Measurements from ENCODE around the gene APOOL. TPM values are rescaled to one million over a fixed set of nuclear protein-coding genes. Genes with fewer than 3 reads are reported as not detected.

APOOL gene
- total and polyA plus RNA-seq, 10 donors = 1.5 to 14.4 (median 8.8) TPM

DNA sequence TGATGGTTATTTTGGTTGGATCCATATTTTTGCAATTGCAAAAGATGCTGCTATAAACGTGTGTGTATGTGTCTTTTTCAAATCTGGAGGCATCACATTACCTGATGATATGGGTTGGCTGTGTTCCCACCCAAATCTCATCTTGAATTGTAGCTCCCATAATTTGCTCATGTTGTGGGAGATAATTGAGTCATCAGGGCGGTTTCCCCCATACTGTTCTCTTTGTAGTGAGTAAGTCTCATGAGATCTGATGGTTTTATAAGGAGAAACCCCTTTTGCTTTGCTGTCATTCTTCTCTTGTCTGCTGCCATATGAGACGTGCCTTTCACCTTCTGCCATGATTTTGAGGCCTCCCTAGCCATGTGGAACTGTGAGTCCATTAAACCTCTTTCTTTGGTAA, 33.4 kb downstream of the APOOL start:
- no peak for DNase-seq
- Histone ChIP-seq H3K27me3 (replicated peaks in 1 of 7) (no peaks in the 10 kb centered on the region), H3K4me3 (no peak overlapping the region), H3K9me3 (peaks cover 0 to 29% (median 10%) of the 10 kb centered on the region in 8 donors), H3K27ac (no peak overlapping the region), H3K4me1 (no peaks in the 10 kb centered on the region), H3K36me3 (no peaks in the 10 kb centered on the region)
- TF ChIP-seq POLR2AphosphoS5 (IDR thresholded peaks at IDR 0.05) (no peak), POLR2A (IDR thresholded peaks at IDR 0.05) (no peak)
- TF ChIP-seq, protein P1, sequence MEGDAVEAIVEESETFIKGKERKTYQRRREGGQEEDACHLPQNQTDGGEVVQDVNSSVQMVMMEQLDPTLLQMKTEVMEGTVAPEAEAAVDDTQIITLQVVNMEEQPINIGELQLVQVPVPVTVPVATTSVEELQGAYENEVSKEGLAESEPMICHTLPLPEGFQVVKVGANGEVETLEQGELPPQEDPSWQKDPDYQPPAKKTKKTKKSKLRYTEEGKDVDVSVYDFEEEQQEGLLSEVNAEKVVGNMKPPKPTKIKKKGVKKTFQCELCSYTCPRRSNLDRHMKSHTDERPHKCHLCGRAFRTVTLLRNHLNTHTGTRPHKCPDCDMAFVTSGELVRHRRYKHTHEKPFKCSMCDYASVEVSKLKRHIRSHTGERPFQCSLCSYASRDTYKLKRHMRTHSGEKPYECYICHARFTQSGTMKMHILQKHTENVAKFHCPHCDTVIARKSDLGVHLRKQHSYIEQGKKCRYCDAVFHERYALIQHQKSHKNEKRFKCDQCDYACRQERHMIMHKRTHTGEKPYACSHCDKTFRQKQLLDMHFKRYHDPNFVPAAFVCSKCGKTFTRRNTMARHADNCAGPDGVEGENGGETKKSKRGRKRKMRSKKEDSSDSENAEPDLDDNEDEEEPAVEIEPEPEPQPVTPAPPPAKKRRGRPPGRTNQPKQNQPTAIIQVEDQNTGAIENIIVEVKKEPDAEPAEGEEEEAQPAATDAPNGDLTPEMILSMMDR (IDR thresholded peaks at IDR 0.05 in 8 of 11, conservative IDR thresholded peaks at IDR 0.05 in 3 of 11) = no peak
- WGBS, 5 donors = 48 to 90% (median 85%) methylated on average over 3 of the region's 3 CpGs
- intact Hi-C loops (cut with DNase I; ENCODE audit: low total_unique reads) = no loop called here

DNA sequence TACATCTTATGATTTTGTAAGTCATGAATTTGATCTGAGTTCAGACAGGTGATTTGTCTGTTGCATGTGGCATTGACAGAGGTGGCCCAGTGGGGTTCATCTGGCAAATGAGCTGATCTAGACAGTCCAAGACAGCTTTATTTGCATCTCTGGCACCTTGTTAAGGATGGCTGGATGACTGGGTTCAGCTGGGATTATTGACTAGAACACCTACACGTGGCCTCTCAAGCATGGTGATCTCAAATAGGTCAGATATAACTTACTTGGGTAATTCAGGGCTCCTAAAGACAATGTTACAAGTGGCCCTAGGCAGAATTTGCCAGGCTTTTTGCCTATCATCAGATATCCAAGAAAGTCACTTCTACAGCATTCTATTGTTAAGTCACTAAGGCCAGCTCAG, 48.0 kb downstream of the APOOL start:
- Histone ChIP-seq H3K9me3 (no peaks in the 10 kb centered on the region), H3K36me3 (peaks cover 0 to 1% (median 0%) of the 10 kb centered on the region in 6 donors), H3K4me3 (no peak overlapping the region), H3K27me3 (replicated peaks in 1 of 7) (no peaks in the 10 kb centered on the region), H3K27ac (no peak overlapping the region), H3K4me1 (no peaks in the 10 kb centered on the region)
- TF ChIP-seq, protein P1 (IDR thresholded peaks at IDR 0.05 in 8 of 11, conservative IDR thresholded peaks at IDR 0.05 in 3 of 11) = no peak
- TF ChIP-seq POLR2A (IDR thresholded peaks at IDR 0.05) (no peak), POLR2AphosphoS5 (IDR thresholded peaks at IDR 0.05) (no peak)
- 57 to 95% (median 80%) methylated on average over 1 of the region's 1 CpG for WGBS, 5 donors
- intact Hi-C loops (cut with DNase I; ENCODE audit: low total_unique reads) = no loop called here
- no peak for DNase-seq

DNA sequence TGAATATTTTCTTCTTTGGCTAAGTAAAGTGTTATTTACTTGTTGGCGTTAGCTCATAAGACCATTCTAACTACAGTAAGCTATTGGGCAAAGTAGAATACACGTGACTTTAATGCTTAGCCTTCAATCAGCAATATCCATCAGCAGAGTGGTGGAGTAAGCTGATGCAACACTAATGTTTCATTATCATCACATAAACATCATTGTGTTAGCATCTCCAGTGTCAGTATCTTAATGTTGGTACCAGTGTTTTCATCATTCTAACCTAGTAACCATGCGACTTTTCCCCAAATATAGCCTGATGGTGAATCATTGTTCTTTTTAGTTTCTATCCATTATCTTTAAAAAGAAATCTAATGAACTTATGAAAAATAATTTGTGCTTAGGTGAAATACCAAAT, 48.5 kb downstream of the APOOL start:
- no peak for TF ChIP-seq POLR2AphosphoS5 (IDR thresholded peaks at IDR 0.05)
- TF ChIP-seq POLR2A (IDR thresholded peaks at IDR 0.05) = no peak
- TF ChIP-seq, protein P1 (IDR thresholded peaks at IDR 0.05 in 8 of 11, conservative IDR thresholded peaks at IDR 0.05 in 3 of 11) = no peak
- intact Hi-C loops (cut with DNase I; ENCODE audit: low total_unique reads) = no loop called here
- H3K27me3 ChIP-seq (replicated peaks in 1 of 7) = no peaks in the 10 kb centered on the region
- H3K4me3 ChIP-seq = no peak overlapping the region
- WGBS, 5 donors = 44 to 65% (median 56%) methylated on average over 3 of the region's 3 CpGs
- no peak overlapping the region for H3K27ac ChIP-seq
- H3K9me3 ChIP-seq = no peaks in the 10 kb centered on the region
- peaks cover 0 to 5% (median 0%) of the 10 kb centered on the region in 6 donors for H3K36me3 ChIP-seq
- no peaks in the 10 kb centered on the region for H3K4me1 ChIP-seq
- no peak for DNase-seq

DNA sequence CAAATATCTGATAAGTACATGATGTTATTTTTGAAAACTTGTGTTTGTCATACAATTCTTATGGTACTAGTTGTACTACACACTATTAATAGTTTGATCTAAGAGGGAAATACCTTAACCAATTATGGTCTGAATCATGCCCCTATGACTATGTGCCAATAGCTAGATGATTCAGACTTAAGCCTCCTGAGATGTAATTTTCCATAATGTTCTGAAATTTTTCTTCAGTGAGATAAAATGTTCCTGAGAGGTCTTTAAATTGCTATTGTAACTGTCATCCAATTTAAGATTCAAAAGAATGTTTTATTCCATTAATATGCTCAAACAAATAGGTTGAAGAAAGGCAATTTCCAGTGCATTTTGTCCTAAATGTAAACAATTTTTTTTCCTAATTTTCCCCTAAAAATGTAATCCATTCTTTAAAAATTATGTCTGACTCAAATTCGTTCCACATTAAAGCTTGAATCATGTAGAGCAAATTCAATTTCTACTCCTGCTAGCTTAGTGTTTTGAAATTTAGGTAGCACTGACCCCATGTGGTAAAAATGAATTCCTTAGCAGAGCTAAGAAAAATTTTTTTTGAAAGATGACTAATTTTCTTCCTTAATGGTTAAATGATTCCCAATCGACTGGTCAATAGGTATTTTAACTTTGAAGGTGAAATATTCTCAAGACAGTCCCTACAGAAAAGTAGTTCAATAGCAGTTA, 49.1 kb downstream of the APOOL start:
- DNase-seq = no peak
- H3K27me3 ChIP-seq (replicated peaks in 1 of 7) = no peaks in the 10 kb centered on the region
- no peak for TF ChIP-seq POLR2A (IDR thresholded peaks at IDR 0.05)
- TF ChIP-seq, protein P1 (IDR thresholded peaks at IDR 0.05 in 8 of 11, conservative IDR thresholded peaks at IDR 0.05 in 3 of 11) = no peak
- TF ChIP-seq POLR2AphosphoS5 (IDR thresholded peaks at IDR 0.05) = no peak
- no peaks in the 10 kb centered on the region for H3K9me3 ChIP-seq
- peaks cover 0 to 5% (median 0%) of the 10 kb centered on the region in 6 donors for H3K36me3 ChIP-seq
- WGBS, 5 donors = 39 to 74% (median 62%) methylated on average over 2 of the region's 2 CpGs
- H3K4me1 ChIP-seq = no peaks in the 10 kb centered on the region
- H3K27ac ChIP-seq = no peak overlapping the region
- intact Hi-C loops (cut with DNase I; ENCODE audit: low total_unique reads) = no loop called here
- no peak overlapping the region for H3K4me3 ChIP-seq
